ENCODE measurements around the gene HDLBP. TPM values are rescaled to one million over a fixed set of nuclear protein-coding genes. Genes with fewer than 3 reads are reported as not detected.

The HDLBP gene
- total RNA-seq, 1 experiment from 2014 or later, result 350 TPM

DNA sequence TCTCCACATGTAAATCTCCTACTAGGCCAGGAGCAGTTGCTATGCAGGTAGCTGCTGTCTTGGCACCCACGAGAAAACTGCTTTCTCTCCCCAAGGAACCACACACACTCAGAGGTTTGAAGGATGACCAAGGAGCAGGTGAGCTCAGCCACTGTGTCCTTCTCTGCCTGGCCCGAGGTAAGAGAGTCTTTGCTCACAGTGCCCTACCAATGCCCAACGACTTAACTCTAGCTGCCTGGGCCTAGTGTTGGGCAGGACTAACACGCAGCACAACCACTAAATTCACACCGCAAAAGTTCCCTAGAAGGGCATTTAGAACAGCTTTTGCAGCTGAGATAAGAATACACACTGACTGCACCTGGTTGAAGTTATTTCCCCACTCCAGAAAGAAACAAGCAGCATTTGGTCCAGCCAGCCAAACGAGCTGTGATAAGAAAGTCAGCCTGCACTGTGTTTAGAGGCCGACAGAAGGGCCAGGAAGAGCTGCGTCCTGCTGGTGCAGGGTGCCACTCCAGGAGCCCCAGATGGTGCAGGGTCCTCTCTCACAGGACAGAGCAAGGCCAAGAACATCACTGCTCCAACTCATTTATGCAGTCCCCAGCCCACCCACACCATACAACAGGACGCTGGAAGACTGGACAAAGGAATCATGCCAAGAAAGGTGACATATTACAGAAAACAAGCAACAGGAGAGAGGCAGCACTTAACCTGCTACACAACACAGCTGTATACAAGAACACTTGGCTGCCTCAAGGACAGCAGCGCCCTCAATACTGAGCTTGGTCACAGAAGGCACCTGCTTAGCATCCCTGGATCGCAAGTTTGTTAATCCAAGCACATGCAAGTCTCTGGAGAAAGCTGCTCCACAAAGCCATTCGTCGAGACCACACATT is 12.5 kb downstream of the HDLBP start:
- Mint-ChIP-seq H3K4me1 (ENCODE audit: low read depth, unreplicated experiment) (peaks cover 13% of the 10 kb centered on the region), H3K27ac (ENCODE audit: unreplicated experiment) (no peak overlapping the region), H3K27me3 (ENCODE audit: insufficient read depth, unreplicated experiment) (no peaks in the 10 kb centered on the region), H3K36me3 (ENCODE audit: insufficient read depth, unreplicated experiment) (peaks cover 12% of the 10 kb centered on the region), H3K4me3 (ENCODE audit: unreplicated experiment) (no peak overlapping the region), H3K9me3 (ENCODE audit: unreplicated experiment) (no peaks in the 10 kb centered on the region)
- Histone ChIP-seq H3K36me3 (ENCODE audit: control insufficient read depth, insufficient read depth, low read length) (no peaks in the 10 kb centered on the region), H3K4me1 (no peaks in the 10 kb centered on the region), H3K9me3 (no peaks in the 10 kb centered on the region), H3K27me3 (replicated peaks; ENCODE audit: control insufficient read depth, insufficient read depth, low read length) (no peaks in the 10 kb centered on the region), H3K4me3 (ENCODE audit: low read depth, low read length) (no peak overlapping the region)
- intact Hi-C loops (cut with micrococcal nuclease; ENCODE audit: unreplicated experiment), result no loop called here
- no TSS peak for BruUV-seq (replicated peaks)
- no peak for DNase-seq
- TF ChIP-seq, protein P1, sequence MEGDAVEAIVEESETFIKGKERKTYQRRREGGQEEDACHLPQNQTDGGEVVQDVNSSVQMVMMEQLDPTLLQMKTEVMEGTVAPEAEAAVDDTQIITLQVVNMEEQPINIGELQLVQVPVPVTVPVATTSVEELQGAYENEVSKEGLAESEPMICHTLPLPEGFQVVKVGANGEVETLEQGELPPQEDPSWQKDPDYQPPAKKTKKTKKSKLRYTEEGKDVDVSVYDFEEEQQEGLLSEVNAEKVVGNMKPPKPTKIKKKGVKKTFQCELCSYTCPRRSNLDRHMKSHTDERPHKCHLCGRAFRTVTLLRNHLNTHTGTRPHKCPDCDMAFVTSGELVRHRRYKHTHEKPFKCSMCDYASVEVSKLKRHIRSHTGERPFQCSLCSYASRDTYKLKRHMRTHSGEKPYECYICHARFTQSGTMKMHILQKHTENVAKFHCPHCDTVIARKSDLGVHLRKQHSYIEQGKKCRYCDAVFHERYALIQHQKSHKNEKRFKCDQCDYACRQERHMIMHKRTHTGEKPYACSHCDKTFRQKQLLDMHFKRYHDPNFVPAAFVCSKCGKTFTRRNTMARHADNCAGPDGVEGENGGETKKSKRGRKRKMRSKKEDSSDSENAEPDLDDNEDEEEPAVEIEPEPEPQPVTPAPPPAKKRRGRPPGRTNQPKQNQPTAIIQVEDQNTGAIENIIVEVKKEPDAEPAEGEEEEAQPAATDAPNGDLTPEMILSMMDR (IDR thresholded peaks at IDR 0.05; ENCODE audit: insufficient read depth in 1 of 2, low read depth in 1 of 2, low read length in 1 of 2, severe bottlenecking in 1 of 2, unreplicated experiment in 1 of 2), result no peak
- ChIA-PET CTCF (interaction anchor here (0.6 kb wide), 1 partner anchor 328 kb away, joined by 5 read pairs; no protein-coding TSS in a partner anchor), POLR2A (interaction anchor here (0.7 kb wide), 1 partner anchor 260 kb away, joined by 4 read pairs; no protein-coding TSS in a partner anchor)

DNA sequence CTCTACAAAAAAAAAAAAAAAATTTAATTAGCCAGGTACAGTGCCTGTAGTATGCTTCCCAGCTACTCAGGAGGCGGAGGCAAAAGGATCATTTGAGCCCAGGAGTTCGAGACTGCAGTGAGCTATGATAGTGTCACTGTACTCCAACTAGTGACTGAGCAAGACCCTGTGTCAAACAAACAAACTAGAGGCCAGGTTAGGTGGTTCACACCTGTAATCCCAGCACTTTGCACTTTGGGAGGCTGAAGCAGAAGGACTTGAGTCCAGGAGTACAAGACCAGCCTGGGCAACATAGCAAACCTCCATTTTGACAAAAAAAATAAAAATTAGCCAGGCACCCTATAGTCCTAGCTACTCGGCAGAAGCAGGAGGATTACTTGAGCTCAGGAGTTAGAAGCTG is 13.4 kb downstream of the HDLBP start:
- Histone ChIP-seq H3K4me1 (no peaks in the 10 kb centered on the region), H3K36me3 (ENCODE audit: control insufficient read depth, insufficient read depth, low read length) (no peaks in the 10 kb centered on the region), H3K27me3 (replicated peaks; ENCODE audit: control insufficient read depth, insufficient read depth, low read length) (no peaks in the 10 kb centered on the region), H3K9me3 (no peaks in the 10 kb centered on the region), H3K4me3 (ENCODE audit: low read depth, low read length) (no peak overlapping the region)
- ChIA-PET POLR2A (no interaction called here), CTCF (interaction anchor here (0.6 kb wide), 1 partner anchor 327 kb away, joined by 5 read pairs; no protein-coding TSS in a partner anchor)
- Mint-ChIP-seq H3K27me3 (ENCODE audit: insufficient read depth, unreplicated experiment) (no peaks in the 10 kb centered on the region), H3K4me1 (ENCODE audit: low read depth, unreplicated experiment) (peaks cover 20% of the 10 kb centered on the region), H3K27ac (ENCODE audit: unreplicated experiment) (no peak overlapping the region), H3K36me3 (ENCODE audit: insufficient read depth, unreplicated experiment) (peaks cover 18% of the 10 kb centered on the region), H3K4me3 (ENCODE audit: unreplicated experiment) (no peak overlapping the region), H3K9me3 (ENCODE audit: unreplicated experiment) (no peaks in the 10 kb centered on the region)
- no peak for DNase-seq
- no TSS peak for BruUV-seq (replicated peaks)
- TF ChIP-seq, protein P1 (IDR thresholded peaks at IDR 0.05; ENCODE audit: insufficient read depth in 1 of 2, low read depth in 1 of 2, low read length in 1 of 2, severe bottlenecking in 1 of 2, unreplicated experiment in 1 of 2), result no peak
- intact Hi-C loops (cut with micrococcal nuclease; ENCODE audit: unreplicated experiment), result no loop called here

DNA sequence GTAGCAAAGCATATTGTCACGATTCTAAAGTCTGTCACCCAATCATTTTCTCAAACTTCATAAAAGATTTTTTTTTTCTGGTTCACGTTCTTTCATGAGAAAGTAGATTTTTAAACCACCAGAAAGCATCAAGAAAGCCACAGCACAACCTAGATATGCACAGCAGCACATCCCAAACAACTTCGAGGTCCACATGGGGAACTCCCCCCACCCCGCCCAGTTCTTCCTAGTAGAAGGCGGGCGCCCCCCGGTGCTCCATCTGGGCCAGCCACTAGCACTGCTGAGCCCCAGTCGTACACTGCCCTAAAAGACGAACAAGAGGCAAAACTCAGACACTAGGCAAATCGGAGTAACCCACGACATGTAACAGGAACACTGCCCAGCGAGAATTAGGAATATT is 15.5 kb downstream of the HDLBP start:
- no peak overlapping the region for H3K4me3 Mint-ChIP-seq (ENCODE audit: unreplicated experiment)
- no peaks in the 10 kb centered on the region for H3K4me1 ChIP-seq
- no peak overlapping the region for H3K27ac Mint-ChIP-seq (ENCODE audit: unreplicated experiment)
- H3K9me3 Mint-ChIP-seq (ENCODE audit: unreplicated experiment), result no peaks in the 10 kb centered on the region
- H3K4me3 ChIP-seq (ENCODE audit: low read depth, low read length), result no peak overlapping the region
- no peaks in the 10 kb centered on the region for H3K27me3 ChIP-seq (replicated peaks; ENCODE audit: control insufficient read depth, insufficient read depth, low read length)
- no peaks in the 10 kb centered on the region for H3K36me3 ChIP-seq (ENCODE audit: control insufficient read depth, insufficient read depth, low read length)
- CTCF ChIA-PET, result no interaction called here
- H3K27me3 Mint-ChIP-seq (ENCODE audit: insufficient read depth, unreplicated experiment), result no peaks in the 10 kb centered on the region
- DNase-seq, result no peak
- H3K9me3 ChIP-seq, result no peaks in the 10 kb centered on the region
- POLR2A ChIA-PET, result no interaction called here
- H3K36me3 Mint-ChIP-seq (ENCODE audit: insufficient read depth, unreplicated experiment), result peaks cover 18% of the 10 kb centered on the region
- BruUV-seq (replicated peaks), result no TSS peak
- intact Hi-C loops (cut with micrococcal nuclease; ENCODE audit: unreplicated experiment), result no loop called here
- peaks cover 20% of the 10 kb centered on the region for H3K4me1 Mint-ChIP-seq (ENCODE audit: low read depth, unreplicated experiment)
- TF ChIP-seq, protein P1 (IDR thresholded peaks at IDR 0.05; ENCODE audit: insufficient read depth in 1 of 2, low read depth in 1 of 2, low read length in 1 of 2, severe bottlenecking in 1 of 2, unreplicated experiment in 1 of 2), result no peak

Measured in Caco-2 (cell line).